Activated naive CD4-positive, alpha-beta T cell (primary cell): Measurements from ENCODE around the gene MAN1C1.
"Not testable (repeated sequence)": the region's sequence is repeated elsewhere in the genome, so short reads cannot be mapped to it uniquely, and the experiment has no call there.

Experiments
- DNase-seq, 4 experiments: peaks; one replicate each; lab custom pipeline; 2025; lab: John Stamatoyannopoulos, UW

The MAN1C1 gene

DNA sequence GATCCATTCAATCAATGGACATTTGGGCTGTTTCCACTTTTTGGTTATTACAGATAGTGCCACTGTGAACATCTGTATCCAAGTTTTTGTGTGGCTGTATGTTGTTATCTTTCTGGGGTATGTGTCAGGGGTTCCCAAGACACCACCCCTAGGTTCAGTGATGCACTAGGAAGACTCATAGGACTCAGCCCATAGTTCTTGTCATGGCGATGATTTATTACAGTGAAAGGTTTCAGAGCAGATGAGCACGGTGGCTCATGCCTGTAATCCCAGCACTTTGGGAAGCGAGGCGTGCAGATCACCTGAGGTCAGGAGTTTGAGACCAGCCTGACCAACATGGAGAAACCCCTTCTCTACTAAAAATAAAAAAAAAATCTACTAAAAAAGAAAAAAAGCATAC is 64.1 kb downstream of the MAN1C1 start:
- no peak for DNase-seq

DNA sequence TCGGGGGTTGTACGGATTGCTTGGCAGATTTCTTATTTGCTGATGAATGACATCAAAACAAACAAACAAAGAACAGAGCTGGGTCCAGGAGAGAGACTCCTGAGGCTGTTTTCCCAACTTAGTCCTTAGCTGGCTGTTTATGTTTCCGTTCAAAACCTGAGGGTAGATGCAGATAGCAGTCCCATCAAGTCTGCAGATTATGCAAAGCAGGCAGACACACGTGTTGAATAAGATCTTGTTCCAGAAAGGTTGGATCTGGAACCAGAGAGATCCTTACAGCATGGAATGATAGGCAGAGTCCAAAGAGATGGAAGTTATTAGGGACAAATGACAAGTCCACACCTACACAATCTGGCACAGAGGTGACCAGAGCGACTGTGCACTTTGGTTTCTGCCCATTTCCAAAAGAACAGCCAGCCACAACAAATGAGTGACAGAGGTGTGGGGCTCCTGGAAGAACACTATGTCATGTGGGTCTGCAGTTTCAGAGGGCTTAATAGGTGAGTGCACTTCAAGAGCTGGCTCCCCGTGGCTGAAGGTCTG is 65.5 kb downstream of the MAN1C1 start:
- DNase-seq: no peak

DNA sequence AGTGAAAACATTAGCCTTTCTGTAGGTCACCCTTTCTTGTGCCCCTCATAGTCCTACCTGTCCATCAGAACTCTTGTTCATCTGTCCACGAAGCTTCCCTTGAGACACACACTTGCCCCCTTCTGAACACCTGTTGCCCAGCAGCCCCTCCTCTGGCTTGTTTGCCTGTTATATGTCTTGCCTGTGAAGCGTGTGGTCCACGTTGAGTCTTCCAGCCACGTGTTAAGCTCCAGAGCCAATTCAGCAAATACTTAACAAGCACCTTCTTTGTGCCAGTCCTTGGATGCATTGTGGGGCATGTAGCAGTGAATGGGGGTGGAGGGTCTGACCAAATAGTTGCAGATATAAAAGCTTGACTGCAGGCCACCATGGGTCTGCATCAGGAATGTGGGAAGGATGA is 66.6 kb downstream of the MAN1C1 start:
- no peak for DNase-seq

DNA sequence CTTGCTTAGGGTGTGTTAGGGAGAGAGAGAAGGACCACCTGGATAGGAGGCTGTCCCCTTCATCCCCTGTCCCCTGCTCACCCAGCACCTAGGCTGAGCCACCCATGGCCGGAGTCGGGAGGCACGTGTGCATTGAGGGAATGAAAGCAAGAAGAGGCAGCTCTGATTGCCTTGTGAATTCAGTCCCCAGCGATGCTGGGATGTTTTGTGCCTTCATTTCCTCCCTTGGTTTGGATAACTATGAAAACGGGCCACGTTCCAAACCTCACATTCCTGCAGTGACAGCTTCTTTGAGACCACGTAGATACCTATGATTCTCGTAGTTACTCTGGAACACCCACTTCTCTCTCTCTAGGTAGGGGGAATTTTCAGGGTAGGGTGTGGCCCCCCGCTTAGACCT is 67.1 kb downstream of the MAN1C1 start:
- no peak for DNase-seq

DNA sequence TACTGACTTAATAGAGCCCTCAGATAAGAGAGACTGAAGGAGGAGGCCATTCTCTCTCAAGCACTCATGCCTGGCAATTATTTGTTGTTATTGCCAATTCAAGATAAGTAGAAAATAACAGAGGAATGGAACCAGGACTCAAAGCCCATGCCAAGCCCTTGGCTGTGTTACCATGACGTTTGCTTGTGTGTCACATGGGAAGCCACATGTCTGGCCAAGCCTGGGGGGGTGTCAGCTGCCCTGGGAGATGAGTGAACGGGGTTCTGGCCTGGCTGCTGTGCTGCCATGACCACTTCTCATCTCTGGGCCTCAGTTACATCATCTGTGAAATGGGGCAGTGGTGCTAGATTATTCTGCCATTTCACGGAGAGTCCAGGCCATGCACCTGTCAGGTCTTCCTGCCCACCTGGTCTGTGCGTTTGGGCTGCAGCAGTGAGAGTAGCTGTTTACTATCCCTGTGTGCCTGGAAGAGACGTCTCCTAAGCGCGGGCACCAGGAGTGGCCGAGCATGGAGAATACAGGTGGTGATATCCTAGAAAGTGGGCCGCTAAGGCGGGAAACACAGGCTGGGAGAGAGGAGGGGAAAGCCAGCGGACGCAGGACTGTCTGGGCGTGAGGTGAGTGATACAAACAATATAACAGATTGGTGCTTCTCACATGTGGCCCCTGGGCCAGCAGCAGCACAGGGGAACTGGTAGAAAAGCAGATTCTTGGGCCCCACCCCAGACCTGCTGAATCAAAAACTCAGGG is 67.8 kb downstream of the MAN1C1 start:
- DNase-seq: no peak

DNA sequence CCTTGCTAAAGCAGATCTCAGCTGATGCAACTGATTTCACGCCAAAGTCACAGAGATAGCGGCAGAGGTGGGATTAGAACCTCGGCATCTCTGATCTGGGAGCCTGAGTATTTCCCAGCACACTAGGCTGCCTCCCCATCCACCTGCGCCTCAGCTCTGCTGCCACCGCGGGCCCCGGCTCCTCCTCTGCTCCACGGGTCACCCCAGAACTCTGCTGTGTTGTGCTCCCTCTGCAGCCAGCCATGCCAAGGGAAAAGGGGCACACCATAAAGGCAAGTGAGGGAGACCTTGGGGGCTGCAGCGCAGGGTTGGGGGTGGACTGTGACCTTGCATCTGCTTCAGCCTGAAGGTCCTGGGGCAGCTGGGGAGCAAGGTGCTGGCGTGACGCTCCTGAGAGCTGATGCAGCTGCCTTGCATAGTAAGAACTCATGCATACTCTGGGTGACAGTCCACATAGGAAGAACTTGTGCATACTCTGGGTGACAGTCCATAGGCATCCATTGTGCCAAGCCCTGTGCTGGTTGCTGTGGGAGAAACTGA is 68.7 kb downstream of the MAN1C1 start:
- DNase-seq: no peak

DNA sequence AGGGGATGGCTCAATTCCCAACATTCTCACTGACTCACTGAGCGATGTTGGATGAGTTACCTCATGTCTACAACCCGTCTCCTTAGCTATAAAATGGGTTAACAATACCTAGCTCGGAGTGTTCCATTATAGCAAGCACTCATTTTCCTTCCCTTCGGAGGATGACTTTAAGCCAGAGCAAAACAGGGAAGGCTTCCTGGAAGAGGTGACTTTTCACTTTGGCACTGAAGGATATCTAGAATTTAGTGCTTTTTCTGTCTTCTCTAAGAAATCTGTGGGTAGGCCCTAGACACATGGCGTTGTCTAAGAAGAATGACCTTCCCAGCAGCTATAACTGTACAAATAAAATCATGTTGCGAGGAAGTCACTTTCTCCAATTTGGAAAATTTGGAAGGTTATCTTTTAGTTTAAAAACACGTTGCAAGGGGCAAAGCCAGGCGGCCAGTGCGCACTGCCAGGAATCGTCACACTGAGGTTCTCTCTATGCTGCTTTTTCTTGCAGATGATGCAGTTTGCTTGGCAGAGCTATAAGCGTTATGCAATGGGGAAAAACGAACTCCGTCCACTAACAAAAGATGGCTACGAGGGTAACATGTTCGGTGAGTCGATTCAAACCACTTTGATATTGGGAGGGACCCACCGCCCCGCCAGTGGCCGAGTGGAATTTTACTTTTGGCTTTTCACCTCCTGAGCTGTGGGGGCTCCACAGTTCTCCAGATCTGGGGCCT is 69.5 kb downstream of the MAN1C1 start:
- DNase-seq: no peak

DNA sequence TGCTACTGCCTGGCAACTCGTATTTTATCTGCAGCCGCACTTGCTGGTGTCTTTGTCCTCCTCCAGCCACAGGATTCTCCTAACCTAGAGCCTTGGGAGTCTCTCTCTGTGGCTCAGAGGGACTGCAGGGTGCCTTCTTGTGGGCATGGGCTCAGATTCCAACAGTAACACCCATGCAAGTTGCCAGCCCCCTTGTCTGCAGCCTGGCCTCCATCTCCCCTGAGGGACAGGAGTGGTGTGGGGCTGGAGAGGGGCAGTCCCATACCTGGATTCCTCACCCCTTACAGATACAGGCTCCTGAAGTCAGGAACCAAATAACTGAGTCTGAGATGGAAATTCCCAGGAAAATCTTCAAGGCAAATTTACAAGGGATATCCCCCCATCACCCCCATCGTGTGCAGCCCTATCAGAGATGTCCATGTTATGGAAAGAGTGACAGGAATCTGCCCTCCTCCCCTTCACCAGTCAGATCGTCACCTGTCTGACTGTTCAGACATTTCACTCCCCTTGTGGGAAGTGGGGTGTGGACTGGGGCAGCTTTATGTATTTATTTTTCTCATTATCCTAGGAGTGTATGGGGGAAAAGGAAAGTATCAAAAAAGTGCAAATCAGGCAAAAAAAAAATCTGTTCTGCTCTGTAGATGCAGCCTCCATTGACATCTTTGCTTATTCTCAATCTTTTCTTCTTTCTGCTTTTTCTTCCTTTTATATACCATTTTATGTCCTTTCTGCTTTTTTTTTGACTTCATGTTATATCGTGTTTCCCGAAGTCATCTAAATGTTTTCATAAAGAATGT is 70.8 kb downstream of the MAN1C1 start:
- DNase-seq: no peak

DNA sequence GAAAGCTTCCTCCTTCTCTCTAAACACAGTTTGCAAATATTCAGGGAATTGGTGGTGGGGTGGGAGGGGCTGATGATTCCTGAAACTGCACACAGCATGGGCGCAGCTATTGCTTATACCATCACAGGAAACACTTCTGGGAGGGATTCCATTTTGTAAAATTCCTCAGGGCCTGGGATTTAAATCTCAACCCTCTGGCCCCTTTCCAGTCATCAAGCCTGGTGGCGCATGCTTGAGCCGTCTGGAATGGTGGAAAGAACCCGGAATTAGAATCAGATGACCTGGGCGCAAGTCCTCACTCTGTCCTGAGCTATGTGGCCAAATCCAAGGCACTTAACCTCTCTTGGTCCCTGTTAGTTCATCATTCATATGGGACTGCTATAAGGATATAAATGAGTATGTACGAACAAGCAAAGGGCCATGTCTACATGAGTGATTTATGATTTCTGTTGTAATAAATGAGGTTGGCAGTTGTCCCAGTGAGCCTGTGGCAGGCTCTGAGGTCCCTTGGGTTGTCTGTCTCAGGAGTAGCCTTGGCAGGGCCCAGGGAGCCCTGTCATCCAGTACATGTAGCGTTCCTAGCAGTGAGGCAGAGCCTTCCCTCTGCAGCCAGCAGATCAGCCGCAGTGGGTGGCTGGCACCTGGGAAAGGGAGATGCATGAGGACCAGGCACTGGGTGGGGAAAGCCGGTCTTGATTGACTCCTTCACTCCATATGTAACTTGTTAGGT is 72.0 kb downstream of the MAN1C1 start:
- no peak for DNase-seq

DNA sequence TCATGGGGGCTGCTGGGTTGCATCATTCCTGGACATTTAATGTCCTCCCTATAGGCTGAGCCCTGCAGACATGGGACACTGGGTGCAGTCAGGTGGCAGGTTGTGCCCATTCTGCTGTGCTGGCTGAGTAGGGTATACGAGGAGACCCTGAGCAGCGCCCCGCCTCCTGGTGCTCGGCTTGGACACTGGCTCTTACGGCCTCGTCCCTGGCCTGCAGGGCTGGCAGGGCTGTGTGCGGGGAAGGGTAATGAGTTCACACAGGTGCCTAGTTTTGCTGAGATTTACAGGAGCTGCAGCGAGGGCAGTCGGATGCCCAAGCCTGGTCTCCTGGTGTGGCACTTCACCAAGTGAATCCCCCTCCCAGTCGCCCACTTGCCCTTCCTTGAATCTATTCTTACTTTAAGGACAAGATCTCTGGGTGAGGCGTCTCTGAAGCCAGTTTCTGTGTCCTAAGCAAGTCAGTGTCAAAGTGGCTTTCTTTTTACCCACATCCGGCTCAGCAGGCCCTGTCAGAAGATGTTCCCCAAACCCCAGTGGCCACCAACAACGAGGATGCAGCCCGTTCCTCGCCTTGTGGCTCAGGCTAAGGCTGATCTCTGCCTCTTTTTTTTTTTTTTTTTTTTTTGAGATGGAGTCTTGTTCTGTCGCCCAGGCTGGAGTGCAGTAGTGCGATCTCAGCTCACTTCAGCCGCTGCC is 73.2 kb downstream of the MAN1C1 start:
- DNase-seq: no peak

DNA sequence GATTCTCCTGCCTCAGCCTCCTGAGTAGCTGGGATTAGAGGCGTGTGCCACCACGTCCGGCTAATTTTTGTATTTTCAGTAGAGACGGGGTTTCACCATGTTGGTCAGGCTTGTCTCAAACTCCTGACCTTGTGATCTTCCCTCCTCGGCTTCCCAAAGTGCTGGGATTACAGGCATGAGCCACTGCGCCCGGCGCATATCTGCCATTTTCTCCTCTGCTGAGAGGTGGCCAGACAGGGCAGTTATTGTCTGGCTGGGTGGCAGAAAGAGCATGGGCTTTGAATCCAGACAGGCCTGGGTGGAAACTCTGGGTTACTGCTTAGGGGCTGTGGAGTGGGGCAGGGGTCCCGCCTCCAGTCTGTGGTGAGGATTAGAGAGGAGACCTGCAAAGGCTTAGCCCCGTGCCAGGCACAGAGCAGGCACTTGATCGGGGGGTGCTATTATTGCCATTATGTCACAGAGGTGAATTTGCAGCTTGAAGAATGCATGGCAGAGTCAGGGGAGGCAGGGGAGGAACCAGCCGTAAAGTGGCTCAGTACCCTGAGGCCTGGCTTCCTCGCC is 73.9 kb downstream of the MAN1C1 start:
- no peak for DNase-seq

DNA sequence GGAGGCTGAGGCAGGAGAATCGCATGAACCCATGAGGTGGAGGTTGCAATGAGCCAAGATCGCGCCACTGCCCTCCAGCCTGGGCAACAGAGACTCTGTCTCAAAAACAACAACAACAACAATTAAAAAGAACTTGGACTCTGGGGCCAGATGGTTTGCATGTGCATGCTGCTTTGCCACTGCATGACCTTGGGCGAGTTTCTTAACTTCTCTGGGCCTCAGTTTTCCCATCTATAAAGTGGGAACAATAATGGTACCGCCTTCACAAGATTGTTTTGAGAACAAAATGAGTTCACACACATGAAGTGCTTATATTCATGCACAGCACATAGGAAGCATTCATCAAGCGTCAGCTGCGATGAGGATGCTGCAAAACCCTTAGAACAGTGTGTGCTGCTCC is 74.6 kb downstream of the MAN1C1 start:
- DNase-seq: no peak

DNA sequence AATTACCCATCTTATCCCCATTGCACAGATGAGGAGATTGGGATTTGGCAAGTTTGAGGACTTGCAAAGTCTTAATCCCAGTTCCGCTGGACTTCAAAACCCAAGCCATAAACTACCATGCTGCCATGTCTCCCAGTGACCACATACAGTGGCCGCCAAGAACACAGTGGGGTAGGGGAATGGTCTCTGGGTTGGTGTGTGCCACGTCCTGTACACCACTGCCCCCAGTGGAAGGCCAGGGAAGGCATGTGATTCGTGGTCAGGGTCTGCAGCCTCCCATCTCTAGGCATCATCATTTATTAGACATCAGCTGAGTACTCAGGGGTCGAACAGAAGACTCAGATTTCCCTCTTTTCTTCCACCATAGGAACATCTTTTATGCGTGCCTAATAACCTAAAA is 76.0 kb downstream of the MAN1C1 start:
- DNase-seq: peak in 1 of 4 experiments; percentile 17

DNA sequence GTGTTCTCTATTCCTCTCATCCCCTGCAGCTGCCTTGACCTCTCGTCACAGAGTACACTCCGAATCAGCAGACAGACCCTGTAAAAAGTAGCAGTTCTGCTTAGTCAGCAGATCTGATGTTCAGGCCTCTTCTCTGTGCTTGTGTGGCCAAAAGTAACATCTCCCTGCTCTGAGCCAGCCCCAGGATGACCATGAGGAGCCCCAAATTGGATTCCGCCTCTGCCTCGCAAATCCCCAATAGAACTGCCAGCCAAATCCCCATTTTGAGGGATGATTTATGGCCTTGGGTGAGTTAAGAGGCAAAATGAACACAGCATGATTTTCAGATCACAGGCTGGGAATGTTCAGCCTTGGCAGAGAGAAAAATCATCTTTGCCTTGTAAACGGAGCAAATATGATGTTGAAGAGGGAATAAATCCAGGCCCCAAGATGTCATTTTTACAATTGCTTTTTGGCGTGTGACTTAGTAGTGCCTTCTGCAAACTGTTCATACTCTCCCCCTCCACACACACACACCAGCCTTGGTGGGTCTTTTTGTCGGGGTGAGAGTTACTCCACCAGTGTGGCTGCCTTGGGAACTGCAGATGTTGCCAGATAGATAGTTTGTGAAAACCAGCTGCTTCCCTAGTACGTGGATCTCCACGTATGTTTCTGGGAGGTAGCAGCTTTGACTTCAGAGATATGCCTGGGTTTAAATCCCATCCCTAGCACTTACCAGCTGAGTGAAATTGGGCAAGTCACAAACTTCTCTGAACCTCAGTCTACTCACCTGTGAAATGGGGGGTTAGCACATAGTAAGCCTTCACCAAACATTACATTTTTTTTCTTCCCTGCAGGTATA is 77.8 kb downstream of the MAN1C1 start:
- DNase-seq: no peak

DNA sequence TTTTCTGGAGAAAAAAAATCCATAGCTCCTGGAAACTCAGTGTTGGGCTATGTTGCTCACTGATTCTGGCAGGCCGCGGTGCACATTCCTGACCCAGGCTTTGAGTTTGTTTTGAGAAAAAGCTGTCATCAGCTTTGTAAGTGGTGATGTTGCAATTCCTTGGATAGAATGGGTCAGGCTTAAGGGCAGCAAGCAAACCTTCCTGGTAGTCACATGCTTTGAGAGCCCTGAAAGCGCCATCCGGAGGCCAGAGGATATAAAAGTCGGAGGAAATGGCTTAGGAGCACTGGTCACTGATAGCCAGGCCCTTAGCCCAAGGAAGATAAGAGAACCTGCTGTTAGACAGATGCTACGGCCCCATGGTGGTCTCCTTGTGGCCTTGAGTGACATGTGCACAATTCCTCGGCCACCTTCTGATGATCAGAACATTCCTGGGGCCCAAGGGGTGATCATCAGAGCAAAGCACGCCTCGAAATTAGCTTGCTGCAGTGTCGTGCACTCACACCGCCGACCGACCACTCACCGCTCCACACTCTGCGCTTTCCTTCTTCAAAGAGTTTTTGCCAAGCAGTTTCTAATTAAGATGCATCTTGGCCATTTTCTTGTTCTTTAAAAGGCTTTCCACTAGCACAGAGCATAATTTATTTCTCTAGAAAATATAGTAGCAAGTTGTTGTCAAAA is 78.6 kb downstream of the MAN1C1 start:
- DNase-seq: no peak

DNA sequence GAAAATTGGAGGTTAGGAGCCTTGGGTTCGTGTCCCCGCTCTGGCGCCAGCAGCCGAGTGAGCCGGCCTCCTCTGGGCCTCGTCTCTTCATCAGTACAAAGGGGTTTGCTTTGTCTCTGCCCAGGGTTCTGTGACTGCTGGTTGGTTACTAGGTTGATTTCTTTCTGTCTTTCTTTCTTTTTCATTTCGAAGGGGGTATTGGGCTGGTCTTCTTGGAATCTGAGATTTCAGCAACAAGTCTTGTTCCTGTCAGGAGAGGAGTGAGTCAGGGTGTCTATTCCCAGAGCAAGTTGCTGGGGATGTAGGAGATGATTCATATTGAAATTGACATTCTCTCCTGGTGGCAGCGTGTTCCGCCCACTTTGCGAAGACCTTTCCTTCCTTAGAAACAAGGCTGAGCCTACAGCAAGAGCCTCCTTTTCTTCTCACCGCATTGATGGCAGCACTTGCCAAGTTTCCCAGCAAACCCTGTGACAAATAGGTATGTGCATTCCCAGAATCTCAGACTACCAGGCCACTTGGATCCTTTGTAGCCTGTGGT is 79.2 kb downstream of the MAN1C1 start:
- DNase-seq: no peak

DNA sequence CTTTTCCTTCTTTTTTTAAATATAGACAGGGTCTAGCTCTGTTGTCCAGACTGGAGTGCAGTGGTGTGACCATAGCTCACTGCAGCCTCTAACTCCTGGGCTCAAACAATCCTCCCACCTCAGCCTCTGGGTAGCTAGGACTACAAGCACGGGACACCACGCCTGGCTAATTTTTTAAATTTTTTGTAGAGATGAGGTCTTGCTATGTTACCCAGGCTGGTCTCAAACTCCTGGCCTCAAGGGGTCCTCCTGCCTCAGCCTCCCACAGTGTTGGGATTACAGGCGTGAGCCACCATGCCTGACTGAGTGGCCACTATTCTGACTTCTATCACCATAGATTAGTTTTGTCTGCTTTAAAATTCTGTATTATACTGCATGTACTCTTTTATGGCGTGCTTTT is 80.1 kb downstream of the MAN1C1 start:
- not testable (repeated sequence) for DNase-seq

DNA sequence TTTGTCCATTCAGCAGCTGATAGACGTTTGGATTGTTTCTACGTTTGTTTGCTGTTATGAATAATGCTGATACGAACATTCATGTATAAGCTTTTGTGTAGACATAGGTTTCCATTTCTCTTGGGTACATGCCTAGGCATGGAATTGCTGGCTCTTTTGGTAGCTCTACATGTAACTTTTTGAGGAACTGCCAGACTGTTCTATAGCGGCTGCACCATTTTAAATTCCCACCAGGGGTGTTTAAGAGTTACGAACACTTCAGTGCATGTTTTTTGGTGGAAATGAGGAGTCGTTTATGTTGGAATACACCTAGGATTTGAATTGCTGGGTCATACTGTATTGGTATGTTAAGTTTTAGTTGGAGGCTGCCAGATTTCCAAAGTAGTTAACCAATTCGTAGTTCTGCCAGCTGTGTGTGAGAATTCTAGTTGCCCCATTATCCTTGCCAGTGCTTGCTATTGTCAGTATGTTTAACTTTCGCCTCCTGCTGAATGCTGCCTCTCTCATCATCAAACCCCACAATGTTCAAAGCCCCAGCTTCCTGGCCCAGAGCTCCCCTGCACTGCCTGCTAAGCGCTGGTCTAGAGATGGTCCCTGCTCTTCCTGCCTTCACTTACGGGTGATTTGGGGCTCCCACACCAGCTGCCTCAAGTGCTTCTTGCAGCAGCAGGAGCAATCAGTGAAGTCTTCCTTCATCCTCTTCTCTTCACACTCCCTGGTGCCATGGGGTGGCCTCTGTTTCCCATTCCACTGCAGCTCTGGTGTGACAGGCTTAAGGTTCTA is 81.0 kb downstream of the MAN1C1 start:
- DNase-seq: peak in 1 of 4 experiments; percentile 30
